HG03280 (cell line): Measurements from ENCODE around the gene SPATC1L.
"Not testable (repeated sequence)": the region's sequence is repeated elsewhere in the genome, so short reads cannot be mapped to it uniquely, and the experiment has no call there.

Experiments
- ATAC-seq: cut with Tn5 transposase; IDR thresholded peaks from one replicate; pipeline ENCODE4 v1.9.1; 2021; ENCODE audit warnings: mild to moderate bottlenecking, moderate library complexity; ENCODE audit not compliant: unreplicated experiment

SPATC1L gene

DNA sequence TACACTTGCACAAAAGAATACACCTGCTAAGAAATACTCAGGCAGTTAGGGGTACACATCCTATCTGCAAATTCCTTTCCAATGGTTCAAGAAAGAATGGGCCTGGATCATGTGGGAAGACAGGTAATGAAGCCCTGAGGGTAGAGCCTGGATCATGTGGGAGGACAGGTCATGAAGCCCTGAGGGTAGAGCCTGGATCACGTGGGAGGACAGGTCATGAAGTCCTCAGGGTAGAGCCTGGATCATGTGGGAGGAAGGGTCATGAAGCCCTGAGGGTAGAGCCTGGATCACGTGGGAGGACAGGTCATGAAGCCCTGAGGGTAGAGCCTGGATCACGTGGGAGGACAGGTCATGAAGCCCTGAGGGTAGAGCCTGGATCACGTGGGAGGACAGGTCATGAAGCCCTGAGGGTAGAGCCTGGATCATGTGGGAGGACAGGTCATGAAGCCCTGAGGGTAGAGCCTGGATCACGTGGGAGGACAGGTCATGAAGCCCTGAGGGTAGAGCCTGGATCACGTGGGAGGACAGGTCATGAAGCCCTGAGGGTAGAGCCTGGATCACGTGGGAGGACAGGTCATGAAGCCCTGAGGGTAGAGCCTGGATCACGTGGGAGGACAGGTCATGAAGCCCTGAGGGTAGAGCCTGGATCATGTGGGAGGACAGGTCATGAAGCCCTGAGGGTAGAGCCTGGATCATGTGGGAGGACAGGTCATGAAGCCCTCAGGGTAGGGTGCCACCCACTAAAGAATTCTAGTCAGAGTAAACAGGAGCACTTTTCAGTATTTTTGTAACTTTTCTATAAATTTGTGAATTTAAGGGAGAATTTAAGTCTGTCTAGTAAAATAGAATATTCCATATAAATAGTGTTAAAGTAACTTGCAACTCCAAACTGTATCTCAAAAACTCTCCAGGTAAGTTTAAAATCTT is 16.9 kb upstream of the SPATC1L start:
- not testable (repeated sequence) for ATAC-seq

DNA sequence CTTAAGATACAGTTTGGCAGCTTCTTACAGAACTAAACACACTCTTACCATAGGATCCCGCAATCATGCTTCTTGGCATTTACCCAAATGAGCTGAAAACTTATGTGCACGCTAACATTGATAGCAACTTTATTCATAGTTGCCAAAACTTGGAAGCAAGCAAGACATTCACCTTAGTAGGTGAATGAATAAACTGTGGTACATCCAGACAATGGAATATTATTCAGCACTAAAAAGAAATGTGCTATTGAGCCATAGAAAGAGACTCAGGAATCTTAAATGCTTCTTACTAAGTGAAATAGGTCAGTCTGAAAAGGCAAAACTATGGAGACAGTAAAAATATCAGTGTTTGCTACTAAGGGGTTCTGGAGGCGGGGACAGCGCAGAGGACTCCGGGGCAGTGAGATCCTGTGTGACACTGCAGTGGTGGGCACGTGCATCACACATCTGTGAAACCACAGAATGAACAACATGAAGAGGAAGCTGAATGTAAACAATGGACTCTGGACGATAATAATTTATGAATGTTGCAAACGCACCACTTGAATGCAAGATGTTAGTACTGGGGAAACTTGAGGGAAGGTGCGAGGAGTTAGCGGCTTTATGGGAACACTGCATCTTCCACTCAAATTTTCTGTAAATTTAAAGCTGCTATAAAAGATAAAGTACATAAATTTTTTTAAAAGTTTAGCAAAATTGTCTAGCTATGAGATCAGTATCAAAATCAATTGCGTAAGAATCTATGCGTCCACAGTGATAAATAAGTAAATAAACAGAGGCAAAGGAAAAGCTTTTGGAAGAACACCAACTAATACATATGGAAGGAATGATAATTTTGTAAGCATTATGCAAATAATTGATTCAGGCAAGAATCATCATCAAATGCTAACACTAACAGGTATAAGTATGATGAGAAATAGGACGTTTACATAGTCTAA is 15.4 kb upstream of the SPATC1L start:
- ATAC-seq = no peak

- no peak for ATAC-seq
These were observed 12.5 kb upstream of the SPATC1L start for GRCh38 chr21:46196733-46197132.

- ATAC-seq = no peak
These were observed 11.4 kb upstream of the SPATC1L start for GRCh38 chr21:46195595-46196195.

- no peak for ATAC-seq
These were observed 10.4 kb upstream of the SPATC1L start for GRCh38 chr21:46194374-46195334.

GRCh38 chr21:46193829-46194373 is 9.6 kb upstream of the SPATC1L start:
- no peak for ATAC-seq

GRCh38 chr21:46191686-46192575 is 7.7 kb upstream of the SPATC1L start:
- no peak for ATAC-seq

DNA sequence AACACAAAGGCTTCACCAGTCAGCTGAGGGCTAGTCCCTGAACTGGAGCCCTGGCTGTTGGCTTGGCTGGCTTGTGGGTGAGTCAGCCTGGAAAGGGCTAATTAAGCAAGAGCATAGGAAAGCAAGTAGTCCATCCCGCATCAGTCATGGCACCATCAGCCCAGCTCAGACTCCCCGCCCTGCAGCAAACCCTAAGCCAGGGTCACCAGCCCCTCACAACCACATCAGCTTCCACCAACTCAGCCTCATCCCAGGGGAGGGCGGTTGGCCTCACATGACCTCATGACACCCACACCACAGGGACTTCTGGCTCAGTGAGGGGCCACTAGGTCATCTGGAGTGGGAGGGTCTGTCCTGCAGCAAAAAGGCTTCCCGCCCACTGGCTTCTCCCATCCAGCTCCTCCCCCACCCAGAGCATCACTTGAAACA is 7.0 kb upstream of the SPATC1L start:
- no peak for ATAC-seq

DNA sequence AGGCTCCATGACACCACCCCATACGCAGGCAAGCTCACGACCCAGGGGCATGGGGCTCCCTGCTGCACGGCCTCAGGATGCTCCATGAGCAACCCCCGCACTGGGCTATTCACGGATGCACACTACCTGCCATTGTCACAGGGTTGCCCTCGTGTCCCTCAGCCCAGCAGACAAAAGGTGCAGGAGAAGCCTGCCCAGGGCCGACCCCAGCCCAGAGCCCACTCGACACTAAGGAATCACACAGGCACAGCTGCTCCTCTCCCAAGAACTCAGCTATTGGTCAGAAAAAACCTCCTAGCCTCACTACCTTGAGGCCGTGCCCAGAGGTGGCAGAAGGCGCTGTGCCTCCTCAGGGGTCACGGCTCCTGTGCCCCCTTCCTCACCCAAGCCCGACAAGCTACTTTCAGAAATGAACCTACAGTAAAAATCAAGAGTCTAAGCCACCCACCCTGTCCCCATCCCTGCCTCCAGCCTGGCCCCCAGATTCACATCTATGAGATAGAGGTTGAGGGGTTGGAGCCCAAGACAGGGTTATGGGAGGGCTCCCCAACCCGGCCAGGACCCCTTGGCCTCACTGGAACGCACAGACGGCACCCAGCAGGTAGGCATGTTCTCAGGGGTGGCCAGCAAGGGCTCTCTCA is 6.4 kb upstream of the SPATC1L start:
- ATAC-seq = no peak

GRCh38 chr21:46189959-46190490 is 5.8 kb upstream of the SPATC1L start:
- ATAC-seq = no peak

- ATAC-seq = no peak
These were observed 5.1 kb upstream of the SPATC1L start for GRCh38 chr21:46189213-46189958.

GRCh38 chr21:46188226-46189212 is 4.3 kb upstream of the SPATC1L start:
- ATAC-seq = no peak

DNA sequence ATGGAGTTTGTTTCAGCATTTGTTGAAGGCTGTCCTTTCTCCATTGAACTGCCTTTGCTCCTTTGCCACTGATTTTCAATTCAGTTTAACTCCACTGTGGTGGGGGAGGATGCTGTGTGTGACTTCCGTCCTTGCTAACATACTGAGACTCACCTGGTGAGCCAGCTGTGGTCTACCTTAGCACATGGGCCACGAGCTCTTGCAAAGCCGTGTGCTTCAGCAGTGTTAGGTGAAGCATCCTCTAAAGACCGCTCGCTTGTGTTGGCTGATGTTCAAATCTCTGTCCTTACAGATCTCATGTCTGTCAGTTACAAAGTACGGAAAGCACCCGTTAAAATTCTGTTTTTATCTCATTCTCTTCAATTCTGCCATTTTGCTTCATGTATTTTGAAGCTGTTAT is 3.6 kb upstream of the SPATC1L start:
- no peak for ATAC-seq

DNA sequence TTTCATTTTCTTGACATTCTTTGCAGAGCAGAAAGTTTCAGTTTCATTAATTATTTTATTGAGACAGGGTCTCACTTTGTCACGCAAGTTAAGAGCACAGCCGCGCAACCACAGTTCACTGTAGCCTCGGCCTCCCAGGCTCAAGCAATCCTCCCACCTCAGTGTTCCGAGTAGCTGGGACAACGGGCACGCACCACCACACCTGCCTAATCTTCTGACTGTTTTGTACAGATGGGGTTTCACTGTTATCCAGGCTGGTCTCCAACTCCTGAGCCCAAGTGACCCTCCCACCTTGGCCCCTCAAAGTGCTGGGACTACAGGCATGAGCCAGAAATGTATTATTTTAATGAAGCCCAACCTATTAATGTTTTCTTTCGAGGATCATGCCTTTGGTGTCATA is 3.0 kb upstream of the SPATC1L start:
- no peak for ATAC-seq

GRCh38 chr21:46185716-46186115 is 1.5 kb upstream of the SPATC1L start:
- no peak for ATAC-seq
